ENCODE measurements around the gene PPM1K. TPM values are rescaled to one million over a fixed set of nuclear protein-coding genes. Genes with fewer than 3 reads are reported as not detected.

The PPM1K gene
- total and polyA plus RNA-seq, 2 donors from 2014 or later = 15.4 to 20.9 TPM

- no peaks in the 10 kb centered on the region for H3K9me3 ChIP-seq (ENCODE audit: control insufficient read depth in 2 of 3, insufficient read depth in 1 of 3, low read length in 3 of 3)
Observed at GRCh38 chr4:88268913-88269312, 15.4 kb downstream of the PPM1K start.

DNA sequence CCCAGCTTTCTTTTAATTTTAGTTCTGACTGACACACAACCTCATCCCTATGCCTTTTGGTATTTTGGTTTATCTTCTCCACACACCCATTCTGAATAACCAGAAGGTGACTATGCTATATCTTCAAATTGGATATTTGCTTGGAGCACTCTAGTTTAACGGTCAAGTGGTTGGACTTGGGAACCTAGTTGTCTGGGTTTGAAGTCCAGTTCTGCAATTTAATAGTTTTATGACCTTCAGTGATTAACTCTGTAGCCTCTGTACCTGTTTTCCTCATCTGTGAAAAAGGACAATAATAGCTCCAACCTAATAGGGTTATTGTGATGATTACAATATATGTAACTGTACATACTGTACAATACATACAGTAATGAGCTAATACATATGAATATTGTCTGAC, 20.0 kb downstream of the PPM1K start:
- intact Hi-C loops (cut with DNase I) = no loop called here
- Histone ChIP-seq H3K9ac (ENCODE audit: low read length in 3 of 3) (no peak overlapping the region), H3K27me3 (ENCODE audit: control insufficient read depth, insufficient read depth, low read length) (no peaks in the 10 kb centered on the region), H3K4me1 (ENCODE audit: control insufficient read depth in 2 of 3, insufficient read depth in 2 of 3, low read depth in 1 of 3, low read length in 3 of 3) (no peaks in the 10 kb centered on the region), H3K4me3 (ENCODE audit: low read length in 3 of 3) (no peak overlapping the region), H3K27ac (ENCODE audit: low read depth in 2 of 2, low read length in 2 of 2) (no peak overlapping the region), H3K9me3 (ENCODE audit: control insufficient read depth in 2 of 3, insufficient read depth in 1 of 3, low read length in 3 of 3) (no peaks in the 10 kb centered on the region), H3K36me3 (ENCODE audit: control insufficient read depth in 2 of 3, insufficient read depth in 3 of 3, low read length in 3 of 3) (peaks cover 3 to 28% (median 20%) of the 10 kb centered on the region in 3 donors)
- DNase-seq = no peak
- FAIRE-seq = no peak
- TF ChIP-seq, protein P1, sequence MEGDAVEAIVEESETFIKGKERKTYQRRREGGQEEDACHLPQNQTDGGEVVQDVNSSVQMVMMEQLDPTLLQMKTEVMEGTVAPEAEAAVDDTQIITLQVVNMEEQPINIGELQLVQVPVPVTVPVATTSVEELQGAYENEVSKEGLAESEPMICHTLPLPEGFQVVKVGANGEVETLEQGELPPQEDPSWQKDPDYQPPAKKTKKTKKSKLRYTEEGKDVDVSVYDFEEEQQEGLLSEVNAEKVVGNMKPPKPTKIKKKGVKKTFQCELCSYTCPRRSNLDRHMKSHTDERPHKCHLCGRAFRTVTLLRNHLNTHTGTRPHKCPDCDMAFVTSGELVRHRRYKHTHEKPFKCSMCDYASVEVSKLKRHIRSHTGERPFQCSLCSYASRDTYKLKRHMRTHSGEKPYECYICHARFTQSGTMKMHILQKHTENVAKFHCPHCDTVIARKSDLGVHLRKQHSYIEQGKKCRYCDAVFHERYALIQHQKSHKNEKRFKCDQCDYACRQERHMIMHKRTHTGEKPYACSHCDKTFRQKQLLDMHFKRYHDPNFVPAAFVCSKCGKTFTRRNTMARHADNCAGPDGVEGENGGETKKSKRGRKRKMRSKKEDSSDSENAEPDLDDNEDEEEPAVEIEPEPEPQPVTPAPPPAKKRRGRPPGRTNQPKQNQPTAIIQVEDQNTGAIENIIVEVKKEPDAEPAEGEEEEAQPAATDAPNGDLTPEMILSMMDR (IDR thresholded peaks at IDR 0.05; ENCODE audit: borderline replicate concordance, extremely low read depth, insufficient read depth) = no peak

More at GRCh38 chr4:88268913-88269312, 15.4 kb downstream of the PPM1K start:
- TF ChIP-seq, protein P1 (IDR thresholded peaks at IDR 0.05; ENCODE audit: borderline replicate concordance, extremely low read depth, insufficient read depth) = no peak
- H3K4me1 ChIP-seq (ENCODE audit: control insufficient read depth in 2 of 3, insufficient read depth in 2 of 3, low read depth in 1 of 3, low read length in 3 of 3) = no peaks in the 10 kb centered on the region
- H3K9ac ChIP-seq (ENCODE audit: low read length in 3 of 3) = no peak overlapping the region
- FAIRE-seq (no peak), DNase-seq (no peak)
- no peaks in the 10 kb centered on the region for H3K27me3 ChIP-seq (ENCODE audit: control insufficient read depth, insufficient read depth, low read length)
- no peak overlapping the region for H3K4me3 ChIP-seq (ENCODE audit: low read length in 3 of 3)
- H3K36me3 ChIP-seq (ENCODE audit: control insufficient read depth in 2 of 3, insufficient read depth in 3 of 3, low read length in 3 of 3) = peaks cover 3 to 20% (median 16%) of the 10 kb centered on the region in 3 donors
- H3K27ac ChIP-seq (ENCODE audit: low read depth in 2 of 2, low read length in 2 of 2) = no peak overlapping the region
- intact Hi-C loops (cut with DNase I) = no loop called here

DNA sequence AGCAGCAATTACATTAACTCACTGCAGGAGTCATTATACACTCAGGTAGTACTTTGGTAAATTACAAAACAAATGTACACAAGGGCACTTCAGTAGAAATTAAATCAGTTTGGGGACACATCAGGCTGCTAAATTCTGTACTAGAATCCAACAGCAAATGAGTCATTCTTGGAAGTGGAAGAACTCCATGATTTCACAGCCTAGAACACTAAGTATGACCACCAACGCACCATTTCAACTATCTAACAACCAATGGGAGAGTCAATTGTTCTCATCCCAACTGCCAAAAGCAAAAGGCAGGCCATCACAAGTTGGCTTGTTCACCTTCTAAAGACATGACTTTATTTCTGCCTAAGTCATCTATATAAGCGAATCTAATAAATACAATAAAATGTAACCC, 26.6 kb downstream of the PPM1K start:
- Histone ChIP-seq H3K4me3 (ENCODE audit: low read length in 3 of 3) (no peak overlapping the region), H3K27ac (ENCODE audit: low read depth in 2 of 2, low read length in 2 of 2) (no peak overlapping the region), H3K27me3 (ENCODE audit: control insufficient read depth, insufficient read depth, low read length) (no peaks in the 10 kb centered on the region), H3K9ac (ENCODE audit: low read length in 3 of 3) (no peak overlapping the region), H3K4me1 (ENCODE audit: control insufficient read depth in 2 of 3, insufficient read depth in 2 of 3, low read depth in 1 of 3, low read length in 3 of 3) (no peaks in the 10 kb centered on the region), H3K36me3 (ENCODE audit: control insufficient read depth in 2 of 3, insufficient read depth in 3 of 3, low read length in 3 of 3) (peaks cover 0 to 8% (median 0%) of the 10 kb centered on the region in 3 donors), H3K9me3 (ENCODE audit: control insufficient read depth in 2 of 3, insufficient read depth in 1 of 3, low read length in 3 of 3) (no peaks in the 10 kb centered on the region)
- TF ChIP-seq, protein P1 (IDR thresholded peaks at IDR 0.05; ENCODE audit: borderline replicate concordance, extremely low read depth, insufficient read depth) = no peak
- intact Hi-C loops (cut with DNase I) = no loop called here
- DNase-seq (no peak), FAIRE-seq (no peak)

GRCh38 chr4:88255111-88255510, 29.2 kb downstream of the PPM1K start:
- DNase-seq = no peak
- no peak for FAIRE-seq

More at GRCh38 chr4:88255111-88255510, 29.2 kb downstream of the PPM1K start:
- intact Hi-C loops (cut with DNase I) = no loop called here
- H3K4me3 ChIP-seq (ENCODE audit: low read length in 3 of 3) = no peak overlapping the region
- TF ChIP-seq, protein P1 (IDR thresholded peaks at IDR 0.05; ENCODE audit: borderline replicate concordance, extremely low read depth, insufficient read depth) = no peak
- H3K9ac ChIP-seq (ENCODE audit: low read length in 3 of 3) = no peak overlapping the region
- no peaks in the 10 kb centered on the region for H3K27me3 ChIP-seq (ENCODE audit: control insufficient read depth, insufficient read depth, low read length)
- H3K27ac ChIP-seq (ENCODE audit: low read depth in 2 of 2, low read length in 2 of 2) = no peak overlapping the region
- no peaks in the 10 kb centered on the region for H3K4me1 ChIP-seq (ENCODE audit: control insufficient read depth in 2 of 3, insufficient read depth in 2 of 3, low read depth in 1 of 3, low read length in 3 of 3)
- no peaks in the 10 kb centered on the region for H3K36me3 ChIP-seq (ENCODE audit: control insufficient read depth in 2 of 3, insufficient read depth in 3 of 3, low read length in 3 of 3)
- no peaks in the 10 kb centered on the region for H3K9me3 ChIP-seq (ENCODE audit: control insufficient read depth in 2 of 3, insufficient read depth in 1 of 3, low read length in 3 of 3)
